Islet precursor cell (in vitro differentiated cells): Measurements from ENCODE around the gene LRRC40.
"Not testable (repeated sequence)": the region's sequence is repeated elsewhere in the genome, so short reads cannot be mapped to it uniquely, and the experiment has no call there.

ENCODE experiments used
- DNase-seq: peaks from one replicate; pipeline ENCODE4 v3.0.0-alpha.2; 2018

Gene LRRC40

GRCh38 chr1:70205434-70206118, at the start of gene LRRC40:
Gene LRRC40 (minus strand): TSS chr1:70205579. CDS start chr1:70205540, 39 bp downstream.
- DNase-seq: peak; percentile 98

- DNase-seq: no peak
These were observed 43.4 kb upstream of the LRRC40 start for GRCh38 chr1:70248729-70249128.

- no peak for DNase-seq
These were observed 42.4 kb upstream of the LRRC40 start for GRCh38 chr1:70247768-70248167.

GRCh38 chr1:70247122-70247521, 41.7 kb upstream of the LRRC40 start:
- DNase-seq: no peak

- DNase-seq: no peak
These were observed 34.6 kb upstream of the LRRC40 start for GRCh38 chr1:70239940-70240339.

GRCh38 chr1:70234733-70235132, 29.4 kb upstream of the LRRC40 start:
- no peak for DNase-seq

- DNase-seq: no peak
These were observed 26.1 kb upstream of the LRRC40 start for GRCh38 chr1:70231475-70231874.

- no peak for DNase-seq
These were observed 23.3 kb upstream of the LRRC40 start for GRCh38 chr1:70228670-70229069.

GRCh38 chr1:70227439-70227838, 22.1 kb upstream of the LRRC40 start:
- no peak for DNase-seq

GRCh38 chr1:70224954-70225353, 19.6 kb upstream of the LRRC40 start:
- DNase-seq: no peak

GRCh38 chr1:70222716-70223235, 17.4 kb upstream of the LRRC40 start:
- DNase-seq: no peak

GRCh38 chr1:70221238-70222121, 16.1 kb upstream of the LRRC40 start, which contains the start of gene SRSF11:
Gene SRSF11 (plus strand): TSS chr1:70221380. CDS start chr1:70221637, 257 bp downstream.
- DNase-seq: peak; percentile 98

- DNase-seq: no peak
These were observed 15.3 kb upstream of the LRRC40 start for GRCh38 chr1:70220517-70221237.

GRCh38 chr1:70220015-70220414, 14.6 kb upstream of the LRRC40 start:
- no peak for DNase-seq

GRCh38 chr1:70211541-70211940, 6.2 kb upstream of the LRRC40 start:
- no peak for DNase-seq

GRCh38 chr1:70210820-70211219, 5.4 kb upstream of the LRRC40 start:
- DNase-seq: no peak

- DNase-seq: no peak
These were observed 2.9 kb upstream of the LRRC40 start for GRCh38 chr1:70208292-70208691.

GRCh38 chr1:70207492-70207891, 2.1 kb upstream of the LRRC40 start:
- no peak for DNase-seq

GRCh38 chr1:70206833-70207232, 1.5 kb upstream of the LRRC40 start:
- DNase-seq: not testable (repeated sequence)

GRCh38 chr1:70205071-70205433, 327 bp downstream of the LRRC40 start:
- DNase-seq: no peak

- no peak for DNase-seq
These were observed 779 bp downstream of the LRRC40 start for GRCh38 chr1:70204600-70204999.

GRCh38 chr1:70204139-70204538, 1.2 kb downstream of the LRRC40 start:
- no peak for DNase-seq

GRCh38 chr1:70202173-70202758, 3.1 kb downstream of the LRRC40 start:
- DNase-seq: no peak
